HEK293T (cell line): ENCODE measurements around the gene CCNB1.

ENCODE experiments used
- ARNT ChIP-seq: fragments of 450-650 bp; IDR thresholded peaks from 2 replicates; pipeline ENCODE4 v1.6.1; 2017; ENCODE audit warnings: mild to moderate bottlenecking
- HDGF ChIP-seq: fragments of 450-650 bp; IDR thresholded peaks from 2 replicates; pipeline ENCODE4 v1.6.1; 2017; ENCODE audit warnings: antibody characterized with exemption, borderline replicate concordance
- LEF1 ChIP-seq: fragments of 450-650 bp; IDR thresholded peaks from 2 replicates; pipeline ENCODE4 v1.6.1; 2017; ENCODE audit warnings: mild to moderate bottlenecking, borderline replicate concordance
- ZNF384 ChIP-seq: fragments of 450-650 bp; IDR thresholded peaks from 2 replicates; pipeline ENCODE4 v1.6.1; 2016

- TF ChIP-seq LEF1 (no peak), HDGF (no peak), ARNT (no peak), ZNF384 (no peak)
These were observed 46.7 kb downstream of the CCNB1 start for GRCh38 chr5:69213513-69214215.
